ENCODE measurements around the gene POLR3A. TPM values are rescaled to one million over a fixed set of nuclear protein-coding genes. Genes with fewer than 3 reads are reported as not detected.

Gene POLR3A
- total RNA-seq, 1 donor: 11.9 TPM

GRCh38 chr10:77941790-77942189 is 87.5 kb downstream of the POLR3A start:
- no peaks in the 10 kb centered on the region for H3K79me2 ChIP-seq (ENCODE audit: insufficient read depth, low read length)
- H4K20me1 ChIP-seq (ENCODE audit: insufficient read depth, low read length): no peaks in the 10 kb centered on the region
- no peak for DNase-seq (ENCODE audit: insufficient read length, low spot score, missing footprints)
- no peaks in the 10 kb centered on the region for H3K9me3 ChIP-seq (ENCODE audit: low read depth, low read length)
- no peaks in the 10 kb centered on the region for H3K27me3 ChIP-seq (ENCODE audit: insufficient read depth, low read length)
- TF ChIP-seq, protein P1, sequence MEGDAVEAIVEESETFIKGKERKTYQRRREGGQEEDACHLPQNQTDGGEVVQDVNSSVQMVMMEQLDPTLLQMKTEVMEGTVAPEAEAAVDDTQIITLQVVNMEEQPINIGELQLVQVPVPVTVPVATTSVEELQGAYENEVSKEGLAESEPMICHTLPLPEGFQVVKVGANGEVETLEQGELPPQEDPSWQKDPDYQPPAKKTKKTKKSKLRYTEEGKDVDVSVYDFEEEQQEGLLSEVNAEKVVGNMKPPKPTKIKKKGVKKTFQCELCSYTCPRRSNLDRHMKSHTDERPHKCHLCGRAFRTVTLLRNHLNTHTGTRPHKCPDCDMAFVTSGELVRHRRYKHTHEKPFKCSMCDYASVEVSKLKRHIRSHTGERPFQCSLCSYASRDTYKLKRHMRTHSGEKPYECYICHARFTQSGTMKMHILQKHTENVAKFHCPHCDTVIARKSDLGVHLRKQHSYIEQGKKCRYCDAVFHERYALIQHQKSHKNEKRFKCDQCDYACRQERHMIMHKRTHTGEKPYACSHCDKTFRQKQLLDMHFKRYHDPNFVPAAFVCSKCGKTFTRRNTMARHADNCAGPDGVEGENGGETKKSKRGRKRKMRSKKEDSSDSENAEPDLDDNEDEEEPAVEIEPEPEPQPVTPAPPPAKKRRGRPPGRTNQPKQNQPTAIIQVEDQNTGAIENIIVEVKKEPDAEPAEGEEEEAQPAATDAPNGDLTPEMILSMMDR (IDR thresholded peaks at IDR 0.05; ENCODE audit: extremely low read depth, low read depth, low read length): no peak
- H2AFZ ChIP-seq (ENCODE audit: low read length): no peak overlapping the region
- H3K27ac ChIP-seq (ENCODE audit: low read depth, low read length): no peak overlapping the region
- H3K4me1 ChIP-seq (ENCODE audit: insufficient read depth, low read length): peaks cover 23% of the 10 kb centered on the region
- no peak overlapping the region for H3K4me3 ChIP-seq (ENCODE audit: insufficient read depth, low read length)
- no peak overlapping the region for H3K4me2 ChIP-seq (ENCODE audit: insufficient read depth, low read length)
- H3K36me3 ChIP-seq (ENCODE audit: insufficient read depth, low read length): no peaks in the 10 kb centered on the region

GRCh38 chr10:77940627-77941026 is 88.7 kb downstream of the POLR3A start:
- TF ChIP-seq, protein P1 (IDR thresholded peaks at IDR 0.05; ENCODE audit: extremely low read depth, low read depth, low read length): no peak
- Histone ChIP-seq H3K27ac (ENCODE audit: low read depth, low read length) (no peak overlapping the region), H4K20me1 (ENCODE audit: insufficient read depth, low read length) (no peaks in the 10 kb centered on the region), H3K4me2 (ENCODE audit: insufficient read depth, low read length) (no peak overlapping the region), H3K9me3 (ENCODE audit: low read depth, low read length) (no peaks in the 10 kb centered on the region), H3K4me3 (ENCODE audit: insufficient read depth, low read length) (no peak overlapping the region), H3K36me3 (ENCODE audit: insufficient read depth, low read length) (no peaks in the 10 kb centered on the region), H3K79me2 (ENCODE audit: insufficient read depth, low read length) (no peaks in the 10 kb centered on the region), H2AFZ (ENCODE audit: low read length) (peak overlapping the region; percentile 69), H3K27me3 (ENCODE audit: insufficient read depth, low read length) (no peaks in the 10 kb centered on the region), H3K4me1 (ENCODE audit: insufficient read depth, low read length) (peaks cover 23% of the 10 kb centered on the region)
- DNase-seq (ENCODE audit: insufficient read length, low spot score, missing footprints): no peak

DNA sequence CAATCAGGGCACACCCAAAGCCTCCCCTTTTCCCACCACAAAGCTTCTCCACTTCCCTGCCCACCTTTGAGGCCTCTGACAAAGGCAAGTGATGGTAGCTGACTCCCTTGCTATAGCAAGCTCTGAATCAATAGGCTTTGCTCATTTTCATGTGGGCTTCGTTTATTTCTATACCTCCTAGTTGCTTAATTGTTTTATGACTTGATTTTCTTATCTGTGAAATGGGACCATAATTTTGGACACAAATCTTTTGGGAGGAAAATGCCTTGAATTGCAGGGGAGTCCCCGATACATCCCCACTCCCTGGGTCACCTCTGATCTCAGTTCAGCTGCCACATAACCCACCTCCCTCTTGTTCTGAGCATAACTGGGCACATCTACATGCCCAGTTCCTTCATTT is 89.1 kb downstream of the POLR3A start:
- Histone ChIP-seq H3K4me3 (ENCODE audit: insufficient read depth, low read length) (no peak overlapping the region), H3K9me3 (ENCODE audit: low read depth, low read length) (no peaks in the 10 kb centered on the region), H3K27ac (ENCODE audit: low read depth, low read length) (no peak overlapping the region), H3K4me2 (ENCODE audit: insufficient read depth, low read length) (no peak overlapping the region), H4K20me1 (ENCODE audit: insufficient read depth, low read length) (no peaks in the 10 kb centered on the region), H3K79me2 (ENCODE audit: insufficient read depth, low read length) (no peaks in the 10 kb centered on the region), H2AFZ (ENCODE audit: low read length) (peak overlapping the region; percentile 69), H3K27me3 (ENCODE audit: insufficient read depth, low read length) (no peaks in the 10 kb centered on the region), H3K4me1 (ENCODE audit: insufficient read depth, low read length) (peaks cover 23% of the 10 kb centered on the region), H3K36me3 (ENCODE audit: insufficient read depth, low read length) (no peaks in the 10 kb centered on the region)
- TF ChIP-seq, protein P1 (IDR thresholded peaks at IDR 0.05; ENCODE audit: extremely low read depth, low read depth, low read length): no peak
- no peak for DNase-seq (ENCODE audit: insufficient read length, low spot score, missing footprints)

DNA sequence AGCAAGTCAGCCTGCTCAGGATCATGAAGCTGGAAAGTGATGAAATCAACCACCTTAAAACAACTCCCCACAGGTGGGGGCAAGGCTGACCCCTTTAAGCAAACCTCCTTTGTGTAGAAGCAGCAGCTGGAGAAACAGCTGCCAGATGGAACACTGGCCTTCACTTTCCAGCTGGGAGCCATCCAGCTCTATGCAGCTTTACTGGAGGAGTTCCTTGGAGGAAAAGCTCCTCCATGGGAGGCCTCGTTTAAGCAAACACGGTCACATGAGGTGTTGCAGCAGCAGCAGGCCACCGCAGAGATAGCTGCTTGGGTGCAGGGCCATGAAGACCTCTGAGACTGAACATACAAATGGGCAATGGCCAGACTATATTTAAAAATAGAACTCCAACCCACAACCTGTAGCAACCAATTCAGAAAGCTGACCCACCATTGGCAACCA is 89.7 kb downstream of the POLR3A start:
- Histone ChIP-seq H2AFZ (ENCODE audit: low read length) (peak overlapping the region; percentile 39), H3K4me2 (ENCODE audit: insufficient read depth, low read length) (no peak overlapping the region), H3K79me2 (ENCODE audit: insufficient read depth, low read length) (no peaks in the 10 kb centered on the region), H3K36me3 (ENCODE audit: insufficient read depth, low read length) (no peaks in the 10 kb centered on the region), H3K27ac (ENCODE audit: low read depth, low read length) (no peak overlapping the region), H3K9me3 (ENCODE audit: low read depth, low read length) (no peaks in the 10 kb centered on the region), H3K27me3 (ENCODE audit: insufficient read depth, low read length) (no peaks in the 10 kb centered on the region), H4K20me1 (ENCODE audit: insufficient read depth, low read length) (no peaks in the 10 kb centered on the region), H3K4me3 (ENCODE audit: insufficient read depth, low read length) (no peak overlapping the region), H3K4me1 (ENCODE audit: insufficient read depth, low read length) (peaks cover 19% of the 10 kb centered on the region)
- TF ChIP-seq, protein P1 (IDR thresholded peaks at IDR 0.05; ENCODE audit: extremely low read depth, low read depth, low read length): no peak
- DNase-seq (ENCODE audit: insufficient read length, low spot score, missing footprints): no peak

All from osteoblast (primary cell).